ENCODE data around the gene VAMP1. TPM values are rescaled to one million over a fixed set of nuclear protein-coding genes. Genes with fewer than 3 reads are reported as not detected.

VAMP1 gene, protein sequence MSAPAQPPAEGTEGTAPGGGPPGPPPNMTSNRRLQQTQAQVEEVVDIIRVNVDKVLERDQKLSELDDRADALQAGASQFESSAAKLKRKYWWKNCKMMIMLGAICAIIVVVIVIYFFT
- total RNA-seq: 2.3 and 2.7 TPM in 2 replicates

DNA sequence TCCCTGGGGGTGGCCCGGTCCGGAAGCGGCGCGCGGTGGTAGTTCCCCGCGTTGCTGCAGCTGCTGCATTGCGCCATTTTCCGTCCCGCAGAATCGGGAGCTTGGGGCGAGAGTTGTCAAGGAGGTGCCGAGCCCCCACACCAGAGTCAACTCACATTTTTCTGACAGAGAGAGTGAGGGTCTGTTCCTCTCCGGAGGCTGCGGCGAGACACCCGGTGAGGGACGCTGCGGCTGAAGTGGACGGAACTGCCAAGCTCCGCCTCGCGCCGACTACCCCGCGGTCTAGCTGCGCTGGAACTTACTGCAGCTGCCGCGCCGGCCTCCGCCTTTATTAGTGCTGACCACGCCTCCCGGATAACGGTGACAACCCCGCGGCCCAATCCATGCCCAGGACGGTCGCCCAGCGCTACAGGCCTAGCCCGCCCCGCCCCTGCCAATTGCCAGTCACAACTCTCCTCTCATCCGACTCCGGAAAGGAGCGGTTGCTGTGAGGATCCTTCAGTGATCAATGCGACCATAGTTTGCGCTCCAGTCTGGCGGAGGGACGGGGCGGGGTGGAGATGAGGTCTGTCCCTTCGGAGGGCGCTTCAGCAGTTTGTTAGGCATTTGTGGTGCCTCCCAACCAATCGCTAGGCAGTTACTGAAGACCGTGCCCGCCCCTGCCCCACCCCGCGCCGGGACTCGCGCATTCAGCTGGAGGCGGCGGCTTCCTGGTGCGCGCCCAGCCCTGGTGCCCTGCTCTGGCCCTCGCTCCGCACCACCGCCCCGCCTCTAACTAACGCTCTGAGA, at the start of gene VAMP1:
Gene VAMP1, minus strand, starts transcription at position 303 of the 789 bp plus-strand sequence. Its CDS starts 146 bp downstream, at position 157.

DNA sequence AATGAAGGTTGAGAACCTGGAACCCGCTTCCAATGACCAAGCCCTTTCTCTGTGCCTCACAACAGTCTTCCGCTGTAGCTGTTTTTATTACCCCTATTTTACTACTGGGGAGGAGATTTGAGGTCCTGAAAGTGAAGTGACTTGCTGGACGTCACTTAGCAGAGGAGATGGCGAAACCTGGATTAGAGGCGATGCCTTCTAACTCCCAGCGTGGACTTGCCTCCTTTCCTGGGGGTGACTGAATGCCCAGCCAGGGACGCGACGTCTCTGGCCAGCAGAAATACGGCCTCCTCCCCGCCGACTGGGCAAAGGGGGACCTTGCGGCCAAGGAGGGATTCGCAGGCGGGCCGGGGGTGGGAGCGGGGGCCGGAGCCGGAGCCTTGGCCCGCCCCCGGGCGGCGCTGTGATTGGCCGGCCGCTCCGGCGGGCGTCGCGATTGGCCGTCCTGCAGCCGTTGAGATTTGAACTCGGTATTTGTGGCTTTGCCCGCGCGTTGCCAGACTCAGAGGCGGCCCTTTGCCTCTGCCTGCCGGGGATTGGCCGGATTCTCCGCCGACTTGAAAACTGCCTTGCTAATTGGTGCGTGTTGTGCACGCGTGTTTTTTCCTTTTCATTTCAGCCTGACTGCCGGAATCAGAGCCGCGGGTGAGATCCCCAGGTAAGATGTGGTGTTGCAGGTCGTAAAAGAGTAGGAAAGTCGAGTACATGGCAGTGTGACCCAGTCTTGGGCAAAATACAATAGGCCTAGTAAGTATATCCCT, 23.2 kb upstream of the VAMP1 start, which contains the start of gene NCAPD2:
Gene NCAPD2, plus strand, starts transcription at position 606 of the 761 bp plus-strand sequence. CDS start 997 bp downstream, outside the sequence.

DNA sequence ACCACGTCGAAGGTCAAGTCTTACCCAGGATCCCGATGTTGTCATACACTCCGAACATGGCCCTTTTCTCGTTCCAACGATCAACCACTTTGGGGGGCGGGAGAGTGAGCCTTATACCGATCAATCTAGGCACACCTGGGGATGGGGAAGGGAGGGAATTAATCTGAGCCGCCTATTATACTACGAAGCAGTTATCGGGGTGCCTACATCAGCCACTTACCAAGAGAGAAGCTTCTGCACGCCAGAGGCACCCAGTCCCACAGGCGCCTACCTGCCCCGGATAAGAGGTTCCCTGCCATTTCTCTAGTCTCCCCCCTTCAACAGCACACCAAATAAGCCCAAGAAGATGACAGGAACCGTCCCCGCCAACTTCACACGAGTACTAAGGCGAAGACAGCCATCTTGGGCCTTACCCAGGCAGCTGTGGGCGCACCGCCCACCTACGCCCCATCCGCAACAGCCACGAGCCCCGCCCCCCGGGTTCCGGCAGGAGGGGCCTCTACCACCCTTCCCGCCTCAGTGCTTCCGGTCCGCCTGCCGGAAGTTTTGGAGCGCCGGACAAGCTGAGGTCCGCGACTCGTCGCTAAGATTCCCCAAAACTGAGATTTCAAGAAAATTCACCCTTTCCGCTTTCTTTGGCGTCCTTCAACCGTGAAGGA, 22.5 kb upstream of the VAMP1 start, which contains the start of gene MRPL51:
Gene MRPL51, minus strand, starts transcription at position 425 of the 659 bp plus-strand sequence. Its CDS starts 126 bp downstream, at position 299.

DNA sequence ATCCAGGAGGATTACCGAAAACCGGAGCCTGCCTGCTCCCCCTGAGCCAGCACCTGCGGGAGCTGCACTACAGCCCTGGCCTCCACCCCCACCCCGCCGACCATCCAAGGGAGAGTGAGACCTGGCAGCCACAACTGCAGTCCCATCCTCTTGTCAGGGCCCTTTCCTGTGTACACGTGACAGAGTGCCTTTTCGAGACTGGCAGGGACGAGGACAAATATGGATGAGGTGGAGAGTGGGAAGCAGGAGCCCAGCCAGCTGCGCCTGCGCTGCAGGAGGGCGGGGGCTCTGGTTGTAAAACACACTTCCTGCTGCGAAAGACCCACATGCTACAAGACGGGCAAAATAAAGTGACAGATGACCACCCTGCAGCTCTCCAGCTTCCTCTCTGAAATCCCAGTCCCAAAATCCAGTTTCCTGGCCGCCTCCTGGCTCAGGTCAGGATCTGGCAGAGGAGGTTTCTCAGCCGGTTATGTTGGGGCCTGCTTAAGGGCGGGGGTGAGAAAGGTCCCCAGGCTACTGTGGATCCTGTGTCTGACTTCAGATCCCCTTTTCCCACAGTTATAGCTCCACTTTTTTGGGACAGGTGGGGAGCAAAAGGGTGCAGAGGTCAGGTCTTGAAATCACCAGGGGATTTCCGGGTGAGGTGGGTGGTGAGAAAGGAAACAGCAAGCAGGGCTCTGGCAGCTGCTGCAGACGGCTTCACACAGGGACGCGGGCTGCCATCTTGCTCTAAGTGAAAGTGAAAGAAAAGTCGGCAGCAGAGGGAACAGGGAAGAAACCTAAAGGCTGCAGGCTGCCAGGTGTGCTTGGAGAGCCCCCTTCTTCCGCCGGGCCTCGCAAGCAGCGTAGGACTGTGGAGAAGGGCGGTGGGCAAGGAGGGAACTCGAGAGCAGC, 18.9 kb downstream of the VAMP1 start, which contains the start of gene TAPBPL:
Gene TAPBPL, plus strand, starts transcription at position 695 of the 897 bp plus-strand sequence. CDS start 207 bp downstream, outside the sequence.

DNA sequence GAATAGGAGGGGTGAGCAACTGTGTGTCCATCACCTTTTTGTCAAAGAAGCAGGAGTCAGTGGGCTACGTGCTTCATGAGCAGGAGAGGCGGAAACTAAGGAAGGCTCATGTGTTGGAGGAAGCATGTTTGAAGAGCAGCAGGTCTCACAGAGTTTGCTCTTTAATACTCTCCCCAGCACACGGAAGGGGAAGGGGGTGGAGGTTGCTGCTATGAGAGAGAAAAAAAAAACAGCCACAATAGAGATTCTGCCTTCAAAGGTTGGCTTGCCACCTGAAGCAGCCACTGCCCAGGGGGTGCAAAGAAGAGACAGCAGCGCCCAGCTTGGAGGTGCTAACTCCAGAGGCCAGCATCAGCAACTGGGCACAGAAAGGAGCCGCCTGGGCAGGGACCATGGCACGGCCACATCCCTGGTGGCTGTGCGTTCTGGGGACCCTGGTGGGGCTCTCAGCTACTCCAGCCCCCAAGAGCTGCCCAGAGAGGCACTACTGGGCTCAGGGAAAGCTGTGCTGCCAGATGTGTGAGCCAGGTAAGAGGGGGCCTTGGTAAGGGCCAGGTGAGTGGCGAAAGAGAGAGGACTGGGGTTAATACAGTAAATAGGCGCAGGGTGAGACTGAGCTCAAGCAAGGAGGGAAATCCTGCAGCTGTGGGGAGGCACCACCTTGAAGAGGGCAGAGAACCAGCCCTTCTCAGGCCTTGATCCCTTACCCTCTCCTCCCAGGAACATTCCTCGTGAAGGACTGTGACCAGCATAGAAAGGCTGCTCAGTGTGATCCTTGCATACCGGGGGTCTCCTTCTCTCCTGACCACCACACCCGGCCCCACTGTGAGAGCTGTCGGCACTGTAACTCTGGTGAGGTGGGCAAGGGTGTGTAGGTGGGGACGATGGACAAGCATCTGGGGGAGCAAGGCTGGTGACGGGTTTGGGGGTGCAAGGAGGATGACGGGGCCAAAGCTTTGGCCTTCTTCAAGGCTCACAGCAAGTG, 25.5 kb downstream of the VAMP1 start, which contains the start of gene CD27:
Gene CD27, plus strand, starts transcription at position 252 of the 985 bp plus-strand sequence. Its CDS starts 141 bp downstream, at position 393.

Other genes starting within 250 kb of the VAMP1 start
- not detected in 2 replicates for gene PLEKHG6, start 160.0 kb downstream of the VAMP1 start, total RNA-seq
- gene TNFRSF1A, start 128.6 kb downstream of the VAMP1 start, total RNA-seq: 36.5 and 44.5 TPM in 2 replicates
- gene SCNN1A, start 95.1 kb downstream of the VAMP1 start, total RNA-seq: under 0.01 TPM in 1 of 2 replicates, not detected in the other
- gene LTBR, start 86.5 kb downstream of the VAMP1 start, total RNA-seq: 25.7 and 32.7 TPM in 2 replicates
- not detected in 2 replicates for gene CD27, start 25.7 kb downstream of the VAMP1 start, total RNA-seq
- gene TAPBPL, start 18.6 kb downstream of the VAMP1 start, total RNA-seq: 3.9 and 6.8 TPM in 2 replicates
- gene MRPL51, start 22.6 kb upstream of the VAMP1 start, total RNA-seq: 109 and 117 TPM in 2 replicates
- gene NCAPD2, start 23.4 kb upstream of the VAMP1 start, total RNA-seq: 44.8 and 62.3 TPM in 2 replicates
- 4,775 and 7,237 TPM in 2 replicates for gene GAPDH, start 63.8 kb upstream of the VAMP1 start, total RNA-seq
- gene IFFO1, start 85.4 kb upstream of the VAMP1 start, total RNA-seq: 7.6 and 7.8 TPM in 2 replicates
- gene NOP2, start 97.6 kb upstream of the VAMP1 start, total RNA-seq: 21.4 and 33.9 TPM in 2 replicates
- gene CHD4, start 136.7 kb upstream of the VAMP1 start, total RNA-seq: 143 and 200 TPM in 2 replicates
- not detected in 2 replicates for gene LPAR5, start 165.3 kb upstream of the VAMP1 start, total RNA-seq
- 0.32 and 0.46 TPM in 2 replicates for gene ACRBP, start 176.8 kb upstream of the VAMP1 start, total RNA-seq
- 36.7 and 52.1 TPM in 2 replicates for gene ING4, start 192.4 kb upstream of the VAMP1 start, total RNA-seq
- gene ZNF384, start 218.7 kb upstream of the VAMP1 start, total RNA-seq: 7.1 and 8.8 TPM in 2 replicates
- under 0.01 TPM in 1 of 2 replicates, not detected in the other for gene PIANP, start 230.1 kb upstream of the VAMP1 start, total RNA-seq